OCI-LY1 (cell line): ENCODE data around the gene ENOX2.

ENCODE experiments used
- H2AFZ ChIP-seq: fragments of 200-600 bp; sonication (generic), shearing (Covaris generic); 2 replicates; pipeline ENCODE4 v1.6.0; 2014; ENCODE audit warnings: antibody characterized with exemption, mild to moderate bottlenecking, low read length
- H3F3A ChIP-seq: fragments of 200-600 bp; sonication (generic), shearing (Covaris generic); 2 replicates; pipeline ENCODE4 v1.6.0; 2014; ENCODE audit warnings: mild to moderate bottlenecking, antibody characterized with exemption, low read length, moderate library complexity; ENCODE audit not compliant: insufficient read depth
- H3K27ac ChIP-seq: fragments of 200-600 bp; sonication (generic); 2 replicates; pipeline ENCODE4 v1.5.1; 2014; ENCODE audit warnings: low read length, mixed run types, mild to moderate bottlenecking, low read depth; ENCODE audit not compliant: poor library complexity, severe bottlenecking
- H3K27me3 ChIP-seq: fragments of 200-600 bp; sonication (generic); 2 replicates; pipeline ENCODE4 v1.6.0; 2014; ENCODE audit warnings: antibody characterized with exemption, mild to moderate bottlenecking, low read length, moderate library complexity; ENCODE audit not compliant: insufficient read depth
- H3K36me3 ChIP-seq: fragments of 200-600 bp; sonication (generic); 2 replicates; pipeline ENCODE4 v1.6.1; 2014; ENCODE audit warnings: mild to moderate bottlenecking, antibody characterized with exemption, low read length, moderate library complexity, mixed read lengths; ENCODE audit not compliant: insufficient read depth
- H3K4me1 ChIP-seq: fragments of 200-600 bp; sonication (generic); 2 replicates; pipeline ENCODE4 v1.5.1; 2014; ENCODE audit warnings: mild to moderate bottlenecking, low read length, moderate library complexity; ENCODE audit not compliant: insufficient read depth, severe bottlenecking
- H3K4me2 ChIP-seq: fragments of 200-600 bp; sonication (generic), shearing (Covaris generic); 2 replicates; pipeline ENCODE4 v1.6.1; 2014; ENCODE audit warnings: low read length
- H3K4me3 ChIP-seq: fragments of 200-600 bp; sonication (generic); 2 replicates; pipeline ENCODE4 v1.5.1; 2014; ENCODE audit warnings: low read length, low read depth, mild to moderate bottlenecking, mixed read lengths; ENCODE audit not compliant: poor library complexity, severe bottlenecking
- H3K79me2 ChIP-seq: fragments of 200-600 bp; shearing (Covaris generic); 2 replicates; pipeline ENCODE4 v1.6.1; 2016; ENCODE audit warnings: mixed run types, low read length, mixed read lengths; ENCODE audit not compliant: insufficient read depth
- H3K9ac ChIP-seq: fragments of 200-600 bp; sonication (generic), shearing (Covaris generic); 2 replicates; pipeline ENCODE4 v1.6.1; 2014; ENCODE audit warnings: mild to moderate bottlenecking, low read length, mixed read lengths
- H3K9me2 ChIP-seq: fragments of 200-600 bp; sonication (generic), shearing (Covaris generic); 2 replicates; pipeline ENCODE4 v1.6.1; 2014; ENCODE audit warnings: low read depth, mild to moderate bottlenecking, low read length, mixed read lengths
- H3K9me3 ChIP-seq: fragments of 200-600 bp; shearing (Covaris generic); 2 replicates; pipeline ENCODE4 v1.6.1; 2014; ENCODE audit warnings: low read length, mixed read lengths
- H4K20me1 ChIP-seq: fragments of 200-600 bp; sonication (generic), shearing (Covaris generic); 2 replicates; pipeline ENCODE4 v1.6.0; 2016; ENCODE audit warnings: mild to moderate bottlenecking, low read length; ENCODE audit not compliant: insufficient read depth
- CTCF ChIP-seq: fragments of 200-600 bp; sonication (generic), shearing (Covaris generic); IDR thresholded peaks from 2 replicates; pipeline ENCODE4 v1.5.1; 2017; ENCODE audit warnings: mild to moderate bottlenecking, antibody characterized with exemption, low read length, moderate library complexity, mixed read lengths
- EZH2 ChIP-seq: fragments of 200-600 bp; sonication (generic), shearing (Covaris generic); IDR thresholded peaks from 2 replicates; pipeline ENCODE4 v1.8.0; 2017; ENCODE audit warnings: borderline replicate concordance, mixed run types, mild to moderate bottlenecking, antibody characterized with exemption, low read length, moderate library complexity, mixed read lengths

ENOX2 gene

GRCh38 chrX:130778773-130779172 is 124.2 kb downstream of the ENOX2 start:
- no peaks in the 10 kb centered on the region for H3K27me3 ChIP-seq
- no peaks in the 10 kb centered on the region for H4K20me1 ChIP-seq
- no peak overlapping the region for H2AFZ ChIP-seq
- no peaks in the 10 kb centered on the region for H3K9me2 ChIP-seq
- TF ChIP-seq EZH2 (no peak), CTCF (no peak)
- H3K27ac ChIP-seq = no peak overlapping the region
- H3K79me2 ChIP-seq = no peaks in the 10 kb centered on the region
- H3K9ac ChIP-seq = no peak overlapping the region
- H3F3A ChIP-seq = no peaks in the 10 kb centered on the region
- no peak overlapping the region for H3K4me2 ChIP-seq
- no peaks in the 10 kb centered on the region for H3K36me3 ChIP-seq
- H3K4me1 ChIP-seq = no peaks in the 10 kb centered on the region
- H3K9me3 ChIP-seq = no peaks in the 10 kb centered on the region
- H3K4me3 ChIP-seq = no peak overlapping the region

- Histone ChIP-seq H3K27ac (no peak overlapping the region), H3F3A (no peaks in the 10 kb centered on the region), H3K4me1 (no peaks in the 10 kb centered on the region), H3K4me3 (no peak overlapping the region), H3K9ac (no peak overlapping the region), H2AFZ (no peak overlapping the region), H3K79me2 (no peaks in the 10 kb centered on the region), H3K27me3 (no peaks in the 10 kb centered on the region), H3K9me3 (no peaks in the 10 kb centered on the region), H3K36me3 (no peaks in the 10 kb centered on the region), H4K20me1 (no peaks in the 10 kb centered on the region), H3K4me2 (no peak overlapping the region), H3K9me2 (no peaks in the 10 kb centered on the region)
- no peak for TF ChIP-seq CTCF
These were observed 127.2 kb downstream of the ENOX2 start for GRCh38 chrX:130775849-130776248.

- Histone ChIP-seq H4K20me1 (no peaks in the 10 kb centered on the region), H3K9me3 (no peaks in the 10 kb centered on the region), H3K4me3 (no peak overlapping the region), H3K4me1 (no peaks in the 10 kb centered on the region), H3K27me3 (no peaks in the 10 kb centered on the region), H3K36me3 (no peaks in the 10 kb centered on the region), H3K27ac (no peak overlapping the region), H2AFZ (no peak overlapping the region), H3K9me2 (no peaks in the 10 kb centered on the region), H3F3A (no peaks in the 10 kb centered on the region), H3K4me2 (no peak overlapping the region), H3K9ac (no peak overlapping the region), H3K79me2 (no peaks in the 10 kb centered on the region)
- TF ChIP-seq EZH2 = no peak
- no peak for TF ChIP-seq CTCF
These were observed 130.2 kb downstream of the ENOX2 start for GRCh38 chrX:130772776-130773143.
